GM21619 (cell line): ENCODE measurements around the gene STK32C.

Experiments
- ATAC-seq: cut with Tn5 transposase; IDR thresholded peaks from one replicate; pipeline ENCODE4 v1.9.1; 2021; ENCODE audit not compliant: unreplicated experiment

Gene STK32C

DNA sequence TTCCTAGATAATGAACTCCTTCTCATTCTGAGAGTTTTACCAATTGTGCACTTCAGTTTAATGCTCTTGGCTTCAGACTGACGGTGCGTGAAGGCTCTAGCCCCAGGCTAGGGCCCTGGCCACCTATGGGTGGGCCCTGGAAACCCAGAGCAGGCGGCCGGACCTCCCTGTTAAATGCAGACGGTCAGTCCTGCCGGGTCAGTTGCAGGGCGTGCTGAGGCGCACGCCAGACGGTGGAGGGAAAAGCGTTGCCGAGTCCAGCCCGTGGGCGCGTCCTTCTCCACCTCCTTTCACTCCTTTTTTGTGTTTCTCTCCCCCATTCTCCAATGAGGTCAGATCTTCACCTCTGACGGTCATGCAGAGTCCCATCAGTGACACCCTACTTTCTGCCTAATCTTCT is 118.7 kb downstream of the STK32C start:
- ATAC-seq = no peak

DNA sequence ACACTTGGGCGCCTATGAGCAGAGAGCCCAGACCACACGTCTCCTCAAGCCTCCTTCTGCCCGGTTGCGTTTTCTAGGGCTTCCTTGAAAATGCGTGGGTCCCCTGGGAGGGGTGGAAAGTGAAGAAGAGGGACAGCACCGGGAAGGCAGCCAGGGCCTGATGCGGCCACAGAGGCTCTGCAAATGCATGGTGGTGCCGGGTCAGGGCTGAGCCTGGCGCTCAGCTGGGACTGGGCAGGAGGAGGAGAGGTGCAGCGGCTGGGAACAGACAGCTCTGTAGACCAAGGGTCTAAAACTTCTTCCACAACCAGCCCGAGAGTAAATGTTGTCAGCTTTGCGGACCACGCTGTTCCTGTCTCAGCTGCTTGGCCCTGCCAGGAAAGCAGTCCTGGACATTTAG is 119.4 kb downstream of the STK32C start:
- no peak for ATAC-seq

DNA sequence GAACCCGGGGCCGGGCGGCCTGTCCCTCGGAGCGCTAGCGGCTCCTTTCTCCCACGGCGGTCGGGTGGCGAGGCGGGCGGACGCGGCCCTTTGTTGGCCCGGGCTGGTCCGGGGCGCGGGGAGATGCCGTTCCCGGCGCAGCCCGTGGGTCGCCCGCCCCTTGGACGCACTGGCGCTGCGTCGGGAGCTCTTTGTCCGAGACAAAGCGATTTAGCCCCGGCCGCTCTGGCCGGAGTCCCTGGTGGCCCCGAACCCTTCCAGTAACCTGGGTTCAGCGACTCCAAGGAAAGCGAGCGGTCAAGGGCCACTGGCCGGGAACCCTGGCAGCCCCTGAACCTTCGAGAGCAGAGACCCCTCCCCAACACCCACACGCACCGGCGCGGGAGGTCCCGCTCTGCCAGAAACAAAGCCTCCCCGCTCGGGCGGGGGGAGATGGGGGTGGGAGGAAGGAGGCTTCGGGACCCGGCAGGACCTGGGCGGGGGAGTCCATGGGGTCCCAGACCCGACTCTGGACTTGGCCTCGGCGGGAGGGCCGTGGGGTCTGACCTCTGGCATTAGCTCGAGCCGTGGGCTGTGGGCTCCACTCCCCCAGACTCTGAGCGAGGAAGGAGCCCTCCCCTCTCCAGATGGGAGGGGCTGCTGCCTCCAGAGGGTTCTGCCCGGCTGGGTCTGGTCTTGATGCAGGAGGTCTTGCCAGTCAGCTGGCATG is 120.2 kb downstream of the STK32C start:
- no peak for ATAC-seq

DNA sequence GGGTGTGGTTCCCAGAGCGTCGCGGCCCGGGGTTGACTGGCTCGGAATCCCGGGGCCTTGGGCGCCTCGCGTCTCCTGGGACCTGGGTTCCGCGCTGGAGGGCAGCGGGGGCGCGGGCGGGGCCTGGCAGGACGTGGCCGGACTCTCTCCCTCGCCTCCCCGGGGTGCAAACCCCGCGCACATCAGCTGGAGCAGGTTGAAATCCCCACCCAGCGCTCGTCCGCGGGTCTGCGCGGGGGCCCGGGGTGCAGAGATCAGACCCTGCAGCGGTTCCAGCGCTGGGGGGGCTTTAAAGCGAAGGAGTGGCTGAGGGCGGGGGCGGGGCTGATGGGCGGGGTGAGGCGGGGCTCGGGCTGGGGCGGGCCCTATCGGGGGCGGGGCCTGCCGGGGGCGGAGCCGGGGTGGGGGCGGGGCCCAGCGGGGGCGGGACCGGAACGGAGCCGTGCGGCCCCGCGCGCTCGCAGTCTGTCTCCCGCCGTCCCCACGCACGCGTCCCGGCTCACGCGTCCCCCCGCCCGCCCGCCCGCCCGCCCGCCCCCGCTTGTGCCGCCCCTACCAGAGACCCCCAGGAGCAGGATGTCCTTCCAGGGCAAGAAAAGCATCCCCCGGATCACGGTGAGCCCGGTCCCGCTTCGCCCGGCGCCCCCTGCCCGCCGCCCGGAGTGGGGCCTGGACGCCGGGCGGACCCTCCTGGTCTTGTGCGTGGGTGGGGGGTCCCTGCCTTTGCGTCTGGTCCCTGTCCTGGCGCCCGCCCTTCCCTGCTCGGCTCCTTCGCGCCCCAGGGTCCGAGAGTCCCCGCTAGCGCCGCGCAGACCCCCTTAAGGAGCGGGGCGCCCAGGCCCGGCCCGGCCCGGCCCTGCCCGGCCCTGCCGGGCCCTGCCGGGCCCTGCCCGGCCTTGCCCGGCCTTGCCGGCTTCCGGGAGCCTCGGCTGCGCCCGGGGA is 121.0 kb downstream of the STK32C start, which contains the start of gene DPYSL4:
Gene DPYSL4, plus strand, starts transcription at position 461 of the 942 bp plus-strand sequence. Its CDS starts 116 bp downstream, at position 577.
- no peak for ATAC-seq

DNA sequence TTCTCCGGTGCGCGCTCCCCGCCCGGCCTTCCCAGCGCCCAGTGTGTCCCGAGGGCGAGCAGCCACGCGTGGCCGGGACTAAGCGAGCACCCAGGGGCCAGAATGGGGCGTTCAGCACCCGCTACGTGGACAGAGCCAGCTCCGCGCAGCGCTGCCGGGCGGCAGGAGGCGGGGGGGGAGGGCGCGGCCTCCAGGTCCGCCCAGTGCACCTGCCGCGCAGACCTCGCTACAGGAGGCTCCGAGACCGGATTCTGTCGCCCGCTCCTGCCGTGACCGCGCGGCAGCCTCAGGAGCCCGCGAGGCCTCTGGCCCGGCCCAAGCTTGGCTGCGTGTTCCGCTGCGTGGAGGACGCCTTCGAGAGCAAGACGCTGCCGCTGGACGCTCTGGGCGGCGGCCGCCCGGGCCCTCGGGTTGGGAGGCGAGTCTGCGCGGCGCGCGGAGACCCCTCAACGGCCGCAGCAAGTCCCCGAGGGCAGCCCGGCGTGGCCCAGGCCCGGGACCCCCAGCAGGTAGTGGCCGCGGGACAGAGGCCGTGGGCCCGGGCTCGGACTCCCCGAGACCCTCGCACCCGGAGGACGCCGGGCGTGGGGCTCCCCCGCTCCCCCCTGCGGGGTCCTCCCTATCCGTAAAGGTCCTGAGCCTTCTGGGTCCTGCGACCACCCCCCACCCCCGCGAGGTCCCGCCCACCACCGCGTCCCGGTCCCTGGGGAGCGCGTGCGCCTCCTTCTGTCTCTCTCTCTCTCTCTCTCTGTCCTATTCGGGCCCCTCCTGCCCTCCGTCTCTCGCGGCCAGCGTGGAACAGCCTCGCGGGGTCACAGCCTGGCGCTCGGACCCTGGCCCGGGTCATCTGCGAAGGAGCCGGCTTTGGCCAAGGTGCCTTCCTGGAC is 121.9 kb downstream of the STK32C start:
- ATAC-seq = no peak

DNA sequence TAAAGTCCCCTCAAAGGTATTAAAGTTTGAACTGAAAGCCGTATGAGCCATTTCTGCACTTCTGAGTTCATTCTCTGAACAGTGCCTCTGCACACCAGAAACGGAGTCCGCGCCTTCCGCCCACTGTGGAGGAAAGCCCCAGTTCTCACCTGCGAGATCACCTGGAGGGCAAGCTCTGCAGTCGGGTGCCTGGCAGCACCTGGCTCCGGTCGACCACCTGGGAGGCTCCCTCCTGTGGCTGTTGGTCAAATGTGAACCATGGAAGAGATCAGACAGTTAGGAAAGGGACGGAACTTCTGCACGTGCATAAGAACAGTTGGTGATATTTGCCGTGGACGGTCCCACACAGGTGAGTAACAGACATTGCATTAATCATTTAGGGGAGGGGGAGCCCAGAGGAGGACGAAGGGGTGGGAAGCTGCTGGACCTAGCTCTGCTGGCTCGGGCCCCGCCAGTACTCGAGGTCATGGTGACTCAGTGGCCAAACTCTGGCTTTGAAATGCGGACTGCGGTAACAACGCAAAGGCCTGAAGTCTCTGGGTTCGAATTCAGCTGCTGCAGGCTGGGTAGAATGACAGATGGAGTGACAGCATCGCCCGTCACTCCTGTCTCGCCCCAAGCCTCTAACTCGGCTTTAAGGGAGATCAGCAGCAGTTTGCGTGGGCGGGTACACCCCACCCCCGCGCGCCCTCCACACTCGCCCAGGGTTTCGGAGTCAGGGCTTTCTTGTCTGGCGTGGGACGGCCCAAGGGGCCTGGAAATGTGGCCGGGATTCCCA is 122.7 kb downstream of the STK32C start:
- ATAC-seq = no peak

DNA sequence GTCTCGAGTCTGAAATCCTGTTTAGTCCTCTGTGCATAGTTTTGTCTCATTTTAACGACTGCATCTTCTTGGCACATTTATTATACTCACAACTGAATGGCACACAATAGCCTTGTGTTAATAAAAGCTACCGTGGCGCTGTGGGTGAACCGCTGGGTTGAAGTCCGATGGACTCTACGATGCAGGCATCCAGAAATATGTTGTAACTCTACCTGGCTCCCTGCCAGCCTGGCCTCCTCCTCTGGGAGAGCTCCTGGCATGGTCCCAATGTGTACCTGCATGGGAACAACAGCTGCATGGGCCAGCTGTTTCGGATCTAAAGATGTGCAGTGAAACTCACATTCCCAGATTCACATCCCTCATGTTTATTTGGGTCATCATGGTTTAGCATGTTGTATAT is 124.7 kb downstream of the STK32C start:
- no peak for ATAC-seq

DNA sequence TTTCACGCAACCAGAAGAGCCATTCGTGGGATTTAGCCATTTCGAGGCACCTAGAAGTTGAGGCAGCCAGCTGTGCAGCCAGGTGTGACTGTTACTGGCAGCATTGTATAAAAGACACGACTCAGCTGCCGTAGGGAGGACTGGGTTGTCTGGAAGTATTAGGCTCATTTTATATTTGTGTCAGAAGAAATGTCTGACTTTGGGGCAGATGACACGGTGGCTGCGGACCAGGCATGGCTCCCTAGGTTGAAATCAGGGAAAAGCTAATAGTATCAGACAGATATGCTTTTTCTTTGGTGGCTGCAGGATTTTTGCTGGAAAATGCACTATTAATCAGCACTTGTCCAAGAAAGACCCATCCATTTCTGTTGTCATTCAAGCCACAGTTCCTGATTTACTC is 125.2 kb downstream of the STK32C start:
- no peak for ATAC-seq

DNA sequence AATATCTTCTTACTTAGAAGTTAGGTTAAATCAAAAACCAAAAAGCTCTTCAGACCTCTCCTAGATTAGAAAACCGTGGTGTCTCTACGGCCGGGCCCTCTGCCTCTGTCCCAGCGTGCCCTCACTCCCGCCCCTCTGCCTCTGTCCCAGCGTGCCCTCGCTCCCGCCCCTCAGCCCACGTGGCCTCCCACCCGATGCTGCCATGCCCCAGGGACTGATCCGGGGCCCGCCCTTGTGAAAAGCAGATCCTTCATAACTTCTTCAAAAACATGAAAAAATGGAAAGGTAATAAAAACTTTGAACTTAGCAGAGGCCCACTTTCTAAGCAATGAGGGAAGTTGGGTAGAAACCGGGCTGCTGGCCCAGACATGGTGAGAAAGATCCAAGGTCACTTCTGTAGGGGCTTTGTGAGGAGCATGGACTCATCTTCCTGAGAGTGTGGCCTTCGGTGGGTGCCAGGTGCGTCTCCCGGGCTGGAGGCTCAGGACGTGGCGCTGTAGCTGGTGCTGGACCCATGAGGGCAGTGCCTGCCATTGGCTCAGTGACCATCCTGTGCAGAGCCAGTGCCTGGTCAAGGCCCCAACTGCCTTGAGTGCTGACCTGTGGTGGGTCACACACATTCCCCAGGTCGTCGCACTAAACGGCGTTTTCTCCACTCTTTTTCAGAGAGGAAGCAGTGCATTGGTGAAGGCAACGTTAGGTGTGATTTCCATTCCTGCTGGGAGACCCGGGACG is 125.9 kb downstream of the STK32C start:
- no peak for ATAC-seq

DNA sequence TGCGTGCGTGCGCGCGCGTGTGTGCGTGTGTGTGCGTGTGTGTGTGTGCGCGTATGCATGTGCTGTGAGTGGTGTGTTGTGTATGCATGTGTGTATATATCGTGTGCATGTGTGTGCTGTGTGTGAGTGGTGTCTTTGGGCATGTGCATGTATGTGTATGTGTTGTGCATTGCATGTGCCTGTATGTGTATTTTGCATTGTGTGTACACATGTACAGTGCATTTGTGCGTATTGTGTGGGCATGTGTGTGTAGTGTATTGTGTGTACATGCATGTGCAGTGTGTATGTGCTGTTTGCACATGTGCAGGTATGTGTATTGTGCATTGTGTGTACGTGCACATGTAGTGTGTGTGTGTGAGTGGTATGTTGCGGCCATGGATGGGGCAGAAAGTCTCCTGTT is 127.0 kb downstream of the STK32C start:
- ATAC-seq = no peak

DNA sequence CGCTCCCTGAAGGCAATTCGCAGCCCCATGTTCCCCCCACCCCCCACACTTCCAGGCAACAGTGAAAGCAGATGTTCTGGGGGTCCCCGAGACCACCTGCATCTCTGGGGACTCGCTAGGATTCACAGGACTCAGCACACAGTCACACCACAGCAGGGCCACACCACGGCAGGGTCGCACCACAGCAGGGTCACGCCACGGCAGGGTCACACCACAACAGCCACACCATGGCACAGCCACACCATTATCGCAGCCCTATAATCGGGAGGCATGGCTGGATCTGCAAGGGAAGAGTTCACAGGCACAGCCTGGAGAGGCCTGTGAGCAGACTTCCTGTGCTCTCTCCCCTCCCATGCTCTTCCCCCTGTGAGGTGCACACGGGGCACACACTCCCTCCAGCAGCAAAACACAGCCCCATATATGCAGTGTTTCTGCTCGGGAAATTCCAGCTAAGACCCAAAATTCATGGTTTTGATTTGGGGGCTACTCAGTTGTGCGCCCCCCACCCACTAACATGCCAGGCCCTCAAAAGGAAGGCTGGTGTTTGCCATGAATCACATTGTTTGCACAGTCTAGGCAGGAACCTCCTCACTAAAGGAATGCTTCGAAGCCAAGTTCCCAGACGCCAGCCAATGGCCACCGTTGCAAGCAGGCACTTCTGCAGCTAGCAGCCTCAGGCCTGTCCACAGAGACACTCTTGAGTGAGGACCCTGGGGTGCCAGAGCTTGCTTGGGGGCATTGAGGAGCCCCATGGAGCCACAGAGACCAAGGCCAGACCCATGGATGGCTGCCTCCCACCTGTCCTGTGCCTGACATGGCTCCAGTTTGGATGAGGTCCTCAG is 128.0 kb downstream of the STK32C start:
- no peak for ATAC-seq

DNA sequence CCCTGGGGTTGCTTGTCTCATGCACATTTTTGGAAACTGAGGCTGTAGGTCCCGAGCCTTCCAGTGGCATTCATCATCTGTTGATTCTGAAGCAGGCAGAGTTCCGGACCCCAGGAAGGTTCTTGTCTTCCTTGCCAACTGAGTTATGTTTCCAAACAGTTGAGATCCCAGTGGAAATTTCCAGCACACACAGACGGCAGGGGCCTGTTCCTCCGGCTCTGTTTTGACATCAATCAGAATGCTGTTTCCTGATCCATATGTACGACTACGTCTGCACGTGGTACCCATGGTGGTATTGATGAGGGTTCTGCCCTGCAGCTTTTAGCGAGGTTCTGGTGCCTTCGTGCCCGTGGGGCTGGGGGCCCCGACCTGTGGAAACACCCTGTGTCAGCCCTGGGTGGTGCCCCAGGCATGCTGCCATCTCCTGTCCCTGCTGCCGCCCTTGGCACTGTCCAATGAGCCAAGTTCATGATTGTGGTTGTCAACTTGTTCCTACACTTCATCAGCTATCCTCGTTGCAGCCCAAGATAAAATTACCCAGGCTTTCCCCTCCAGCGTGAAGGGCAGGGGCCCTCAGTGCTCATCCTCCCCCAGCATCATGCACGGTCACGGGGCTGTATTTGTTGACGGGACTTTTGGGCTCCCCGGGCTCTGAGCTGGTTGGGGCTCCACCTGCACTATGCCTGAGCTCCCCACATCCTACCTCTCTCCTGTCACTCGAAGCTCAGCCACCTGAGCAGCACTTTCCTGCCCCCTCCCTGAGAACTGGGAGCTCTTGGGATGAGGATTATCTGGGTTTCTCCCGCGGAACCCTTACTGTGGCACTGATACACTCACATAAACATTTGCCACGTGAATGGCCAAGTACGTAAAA is 128.8 kb downstream of the STK32C start:
- ATAC-seq = no peak

DNA sequence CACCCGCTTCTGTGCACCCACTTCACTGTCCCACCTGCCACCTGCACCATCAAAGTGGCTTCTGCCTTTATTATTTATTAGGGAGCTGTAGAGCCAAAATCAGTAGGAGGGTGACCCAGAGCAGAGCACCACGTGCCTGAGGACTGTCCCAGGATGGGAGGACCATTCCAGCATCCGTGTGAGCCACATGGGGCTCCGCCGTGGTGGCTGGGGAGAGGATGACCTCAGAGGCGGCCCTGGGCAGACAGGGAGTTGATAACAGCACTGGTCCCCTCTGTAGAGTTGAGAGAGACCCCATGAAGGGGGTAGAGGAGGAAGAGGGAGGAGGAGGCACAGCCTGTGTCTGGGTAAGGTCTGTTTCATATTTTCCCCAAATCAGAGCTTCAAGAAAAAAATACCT is 129.7 kb downstream of the STK32C start:
- ATAC-seq = no peak

DNA sequence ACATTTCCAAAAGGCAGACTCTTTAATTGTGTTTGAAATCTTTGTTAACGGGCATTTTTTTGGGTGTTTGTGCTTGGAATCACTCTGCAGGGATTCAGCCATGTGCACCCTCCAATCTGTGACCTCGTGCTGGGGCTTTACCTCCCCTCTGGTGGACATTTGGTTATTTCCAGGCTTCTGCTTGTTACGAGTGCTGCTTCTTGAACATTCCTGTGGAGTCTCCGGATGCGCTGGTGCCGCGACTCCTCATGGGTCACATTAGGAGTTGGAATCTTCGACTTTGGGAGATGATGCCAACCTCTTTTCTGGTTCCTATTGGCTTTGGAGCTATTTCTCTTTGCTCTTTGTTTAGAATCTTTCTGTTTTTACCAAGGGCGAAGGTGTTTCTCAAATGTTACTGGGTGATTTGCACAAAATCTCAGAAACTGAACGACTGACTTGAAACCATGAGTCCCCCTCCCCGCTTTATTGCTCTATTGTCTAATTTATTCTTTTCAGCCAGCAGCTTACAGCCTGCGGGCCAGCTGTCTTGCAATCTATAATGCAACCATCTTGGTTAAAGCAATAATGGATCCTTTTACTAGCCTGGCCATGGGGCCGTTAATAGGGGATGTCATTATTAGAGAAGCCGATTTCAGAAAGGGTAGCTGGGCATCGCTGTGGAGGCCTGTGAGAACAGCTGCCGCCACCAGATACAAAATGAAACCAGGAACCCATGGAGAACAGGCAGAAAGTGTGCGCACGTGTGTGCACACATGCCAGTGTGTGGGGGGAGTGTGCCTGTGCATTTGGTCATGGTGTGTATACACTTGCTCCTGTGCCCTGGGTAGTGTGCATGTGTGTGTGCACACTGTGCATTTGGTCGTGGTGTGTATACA is 130.9 kb downstream of the STK32C start:
- ATAC-seq = no peak

DNA sequence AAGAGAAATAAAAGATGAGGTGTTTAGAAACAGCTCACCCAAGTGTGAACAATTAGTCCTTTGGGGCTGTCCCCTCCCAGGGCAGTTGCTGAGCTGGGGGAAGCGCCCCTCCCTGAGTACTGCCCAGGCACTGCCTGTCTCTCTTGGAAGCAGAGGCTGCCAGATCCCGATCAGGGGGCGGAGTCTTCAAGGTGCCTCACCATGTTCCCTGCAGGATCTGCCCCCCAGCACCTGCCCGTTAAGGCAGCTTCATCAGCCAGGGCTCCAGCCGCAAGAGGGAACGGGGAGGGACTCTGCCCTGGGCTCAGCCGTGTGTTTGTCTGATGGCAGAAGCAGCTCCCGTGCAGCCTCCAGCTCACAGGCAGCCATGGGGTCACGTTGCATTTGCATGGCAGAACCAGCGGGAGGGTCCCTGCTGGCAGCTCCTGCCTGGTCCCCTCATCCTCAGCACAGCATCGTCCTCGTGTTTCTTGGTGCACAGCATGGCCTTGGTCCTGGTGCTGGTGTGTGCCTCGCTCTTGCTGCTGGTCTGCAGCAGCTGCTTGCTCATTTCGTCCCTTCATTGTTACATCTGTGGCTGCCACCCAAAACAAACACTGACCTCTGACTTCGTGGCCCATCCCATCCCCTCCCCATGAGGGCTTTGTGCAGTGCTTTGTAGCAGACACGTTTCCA is 131.7 kb downstream of the STK32C start:
- no peak for ATAC-seq

DNA sequence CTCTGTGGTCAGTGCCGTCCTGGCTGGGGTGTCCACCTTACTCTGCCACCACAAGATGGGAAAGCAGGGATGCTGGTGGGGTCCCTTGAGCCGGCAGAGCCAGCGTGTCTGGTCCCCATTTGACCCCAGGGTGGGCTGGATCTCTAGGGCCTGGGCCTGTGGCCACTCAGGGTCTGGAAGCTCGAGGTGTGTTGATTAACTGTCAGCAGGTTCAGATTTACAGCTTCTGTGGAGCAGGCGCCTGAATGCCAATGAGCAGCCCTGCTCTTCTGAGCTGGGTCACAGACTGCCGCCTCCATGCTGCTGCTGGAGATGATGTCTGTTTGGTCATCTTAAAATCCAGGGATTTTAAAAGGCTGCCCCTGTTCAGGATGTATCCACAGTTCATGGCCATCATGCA is 132.3 kb downstream of the STK32C start:
- ATAC-seq = no peak
